ENCODE results near the gene ACKR1.

- TF ChIP-seq CTCF (IDR thresholded peaks at IDR 0.05) = no peak
- no peak for TF ChIP-seq POLR2A (IDR thresholded peaks at IDR 0.05)
Observed at GRCh38 chr1:159208175-159208825, 3.6 kb downstream of the ACKR1 start.
